Kidney glomerular epithelial cell (primary cell): ENCODE results near the gene TPPP2.
"Not testable (repeated sequence)": the region's sequence is repeated elsewhere in the genome, so short reads cannot be mapped to it uniquely, and the experiment has no call there.

Experiments
- DNase-seq: peaks from one replicate; lab custom pipeline; 2025; lab: John Stamatoyannopoulos, UW

TPPP2 gene

GRCh38 chr14:21029917-21030316, at the start of gene TPPP2:
Gene TPPP2, plus strand, starts transcription at chr14:21030217. Its CDS starts 365 bp downstream, at chr14:21030582.
- DNase-seq: no peak

GRCh38 chr14:20980906-20981305, 49.1 kb upstream of the TPPP2 start:
- no peak for DNase-seq

GRCh38 chr14:20982646-20983369, 47.2 kb upstream of the TPPP2 start:
- no peak for DNase-seq

- not testable (repeated sequence) for DNase-seq
Observed at GRCh38 chr14:20985650-20986049, 44.4 kb upstream of the TPPP2 start.

GRCh38 chr14:20986811-20987210, 43.2 kb upstream of the TPPP2 start:
- DNase-seq: peak; percentile 89

- DNase-seq: no peak
Observed at GRCh38 chr14:20988717-20989470, 41.1 kb upstream of the TPPP2 start.

GRCh38 chr14:20989471-20989786, 40.6 kb upstream of the TPPP2 start:
- DNase-seq: no peak

GRCh38 chr14:20989787-20990600, 40.0 kb upstream of the TPPP2 start, which contains the start of gene METTL17:
Gene METTL17, plus strand, starts transcription at chr14:20989980. Its CDS starts 23 bp downstream, at chr14:20990003.
- peak; percentile 97 for DNase-seq

GRCh38 chr14:20996521-20996920, 33.5 kb upstream of the TPPP2 start:
- DNase-seq: no peak

GRCh38 chr14:20997115-20997514, 32.9 kb upstream of the TPPP2 start:
- DNase-seq: no peak

GRCh38 chr14:20997564-20997963, 32.5 kb upstream of the TPPP2 start:
- DNase-seq: no peak

- no peak for DNase-seq
Observed at GRCh38 chr14:20998139-20998538, 31.9 kb upstream of the TPPP2 start.

GRCh38 chr14:20998674-20999366, 31.2 kb upstream of the TPPP2 start, which contains the start of gene SLC39A2:
Gene SLC39A2, plus strand, starts transcription at chr14:20999293. Its CDS starts 154 bp downstream, at chr14:20999447.
- DNase-seq: no peak

- DNase-seq: no peak
Observed at GRCh38 chr14:20999591-20999990, 30.4 kb upstream of the TPPP2 start.

GRCh38 chr14:21001218-21001617, 28.8 kb upstream of the TPPP2 start:
- no peak for DNase-seq

- DNase-seq: no peak
Observed at GRCh38 chr14:21003788-21004346, 26.1 kb upstream of the TPPP2 start.

- not testable (repeated sequence) for DNase-seq
Observed at GRCh38 chr14:21009721-21010120, 20.3 kb upstream of the TPPP2 start.

GRCh38 chr14:21011136-21011535, 18.9 kb upstream of the TPPP2 start:
- DNase-seq: no peak

- DNase-seq: peak; percentile 65
Observed at GRCh38 chr14:21014761-21015190, 15.2 kb upstream of the TPPP2 start.

- DNase-seq: no peak
Observed at GRCh38 chr14:21015312-21015711, 14.7 kb upstream of the TPPP2 start.

GRCh38 chr14:21016413-21017190, 13.4 kb upstream of the TPPP2 start:
- no peak for DNase-seq
